ENCODE data around the gene MPHOSPH9.

The MPHOSPH9 gene

GRCh38 chr12:123105211-123105826, 127.6 kb downstream of the MPHOSPH9 start:
- in situ Hi-C loops (cut with MboI; ENCODE audit: low sequenced_read_pairs), result no loop called here

- in situ Hi-C loops (cut with MboI; ENCODE audit: low sequenced_read_pairs), result no loop called here
These were observed 128.1 kb downstream of the MPHOSPH9 start for GRCh38 chr12:123104809-123105208.

Data from HL-60/S4 (cell line).